ENCODE results near the gene ANKRD42. TPM values are rescaled to one million over a fixed set of nuclear protein-coding genes. Genes with fewer than 3 reads are reported as not detected.

The ANKRD42 gene
- polyA plus RNA-seq, 3 donors: 4.3 to 6.2 (median 6.1) TPM

- no peak overlapping the region for H3K4me3 ChIP-seq (replicated peaks in 1 of 3; ENCODE audit: low read depth in 2 of 3, low read length in 3 of 3)
- no peak overlapping the region for H3K4me2 ChIP-seq (replicated peaks; ENCODE audit: extremely low read depth, low read length, poor library complexity, severe bottlenecking)
- peaks cover 29% of the 10 kb centered on the region for H3K79me2 ChIP-seq (ENCODE audit: insufficient read depth, low read length)
- Mint-ChIP-seq H3K9me3 (peaks cover 0 to 4% (median 0%) of the 10 kb centered on the region in 7 donors), H3K36me3 (peaks cover 0 to 9% of the 10 kb centered on the region in 2 donors), H3K4me1 (peaks cover 5% of the 10 kb centered on the region), H3K27me3 (ENCODE audit: low read depth in 3 of 3) (peaks cover 0 to 4% (median 0%) of the 10 kb centered on the region in 3 donors), H3K4me3 (no peak overlapping the region), H3K27ac (no peak overlapping the region)
- H3K27me3 ChIP-seq (ENCODE audit: control insufficient read depth in 2 of 2, insufficient read depth in 2 of 2, low read length in 2 of 2): no peaks in the 10 kb centered on the region
- WGBS (ENCODE audit: insufficient coverage): no CpG with 5 or more reads among the region's 6 CpGs
- no peak overlapping the region for H2AFZ ChIP-seq (ENCODE audit: insufficient read depth, low read depth, low read length, poor library complexity, severe bottlenecking)
- H3K27ac ChIP-seq (ENCODE audit: low read depth in 1 of 2, low read length in 2 of 2): no peak overlapping the region
- peaks cover 5 to 13% of the 10 kb centered on the region in 2 donors for H3K4me1 ChIP-seq (ENCODE audit: control insufficient read depth in 1 of 2, insufficient read depth in 2 of 2, low read length in 2 of 2)
- no peaks in the 10 kb centered on the region for H3K9me3 ChIP-seq (replicated peaks in 1 of 2; ENCODE audit: control insufficient read depth in 1 of 2, insufficient read depth in 1 of 2, low read length in 2 of 2)
- H3K9ac ChIP-seq (ENCODE audit: insufficient read depth, low read length, poor library complexity, severe bottlenecking): no peak overlapping the region
- intact Hi-C loops (cut with micrococcal nuclease): no loop called here
- TF ChIP-seq, protein P1, sequence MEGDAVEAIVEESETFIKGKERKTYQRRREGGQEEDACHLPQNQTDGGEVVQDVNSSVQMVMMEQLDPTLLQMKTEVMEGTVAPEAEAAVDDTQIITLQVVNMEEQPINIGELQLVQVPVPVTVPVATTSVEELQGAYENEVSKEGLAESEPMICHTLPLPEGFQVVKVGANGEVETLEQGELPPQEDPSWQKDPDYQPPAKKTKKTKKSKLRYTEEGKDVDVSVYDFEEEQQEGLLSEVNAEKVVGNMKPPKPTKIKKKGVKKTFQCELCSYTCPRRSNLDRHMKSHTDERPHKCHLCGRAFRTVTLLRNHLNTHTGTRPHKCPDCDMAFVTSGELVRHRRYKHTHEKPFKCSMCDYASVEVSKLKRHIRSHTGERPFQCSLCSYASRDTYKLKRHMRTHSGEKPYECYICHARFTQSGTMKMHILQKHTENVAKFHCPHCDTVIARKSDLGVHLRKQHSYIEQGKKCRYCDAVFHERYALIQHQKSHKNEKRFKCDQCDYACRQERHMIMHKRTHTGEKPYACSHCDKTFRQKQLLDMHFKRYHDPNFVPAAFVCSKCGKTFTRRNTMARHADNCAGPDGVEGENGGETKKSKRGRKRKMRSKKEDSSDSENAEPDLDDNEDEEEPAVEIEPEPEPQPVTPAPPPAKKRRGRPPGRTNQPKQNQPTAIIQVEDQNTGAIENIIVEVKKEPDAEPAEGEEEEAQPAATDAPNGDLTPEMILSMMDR (IDR thresholded peaks at IDR 0.05): no peak
- H3K36me3 ChIP-seq (replicated peaks in 1 of 2; ENCODE audit: control insufficient read depth in 1 of 2, insufficient read depth in 2 of 2, low read length in 2 of 2): no peaks in the 10 kb centered on the region
- peaks cover 16% of the 10 kb centered on the region for H4K20me1 ChIP-seq (ENCODE audit: insufficient read depth, low read length)
- no peak for DNase-seq
Observed at GRCh38 chr11:83153764-83154163, 39.7 kb upstream of the ANKRD42 start.

DNA sequence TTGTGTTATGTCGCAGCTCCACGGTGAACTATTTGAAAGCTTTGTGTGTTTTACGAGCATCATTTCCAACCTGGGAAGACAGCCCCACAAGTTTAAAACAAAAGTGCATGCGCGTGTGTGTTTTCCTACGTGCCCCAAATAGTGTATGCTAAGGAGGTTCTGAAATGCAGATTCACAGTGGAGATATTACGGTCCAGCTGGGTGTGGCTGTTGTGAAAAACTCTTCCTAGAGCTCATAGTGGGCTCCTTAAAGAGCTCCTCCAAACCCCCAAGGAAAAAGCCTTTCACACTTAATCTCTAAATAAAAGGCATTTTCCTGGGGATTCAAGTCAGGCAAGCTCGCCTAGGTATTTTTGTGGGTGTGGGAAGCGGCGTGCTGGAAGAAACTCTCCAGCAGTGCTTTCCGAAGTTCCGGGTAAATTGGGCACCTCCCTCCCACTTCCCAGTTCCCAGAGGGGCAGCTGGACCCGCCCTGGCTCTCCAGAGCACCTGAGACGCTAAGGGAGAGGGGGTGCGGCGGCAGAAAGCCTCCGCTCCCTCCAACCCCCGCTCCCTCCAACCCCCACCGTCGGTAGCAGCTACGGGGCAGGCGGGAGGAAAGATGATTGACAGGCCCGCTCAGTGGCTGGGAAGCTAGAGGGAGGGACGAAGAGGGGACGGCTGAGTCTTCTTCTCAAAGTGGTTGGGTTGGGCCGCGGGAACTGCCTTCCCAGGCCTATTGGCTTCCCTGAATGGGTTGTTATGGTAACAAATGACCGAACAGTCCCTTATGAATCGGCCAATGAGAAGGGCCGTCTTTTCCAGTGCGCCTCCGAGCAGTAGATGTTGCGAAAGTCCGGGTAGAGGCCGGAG is 37.1 kb upstream of the ANKRD42 start:
- Mint-ChIP-seq H3K36me3 (peaks cover 16 to 21% of the 10 kb centered on the region in 2 donors), H3K9me3 (peaks cover 0 to 4% (median 0%) of the 10 kb centered on the region in 7 donors), H3K4me1 (peaks cover 24% of the 10 kb centered on the region), H3K27ac (peak overlapping the region; percentile 90 to 100 (median 100)), H3K4me3 (peak overlapping the region; percentile 98 to 99), H3K27me3 (ENCODE audit: low read depth in 3 of 3) (peaks cover 0 to 4% (median 0%) of the 10 kb centered on the region in 3 donors)
- Histone ChIP-seq H3K27me3 (ENCODE audit: control insufficient read depth in 2 of 2, insufficient read depth in 2 of 2, low read length in 2 of 2) (no peaks in the 10 kb centered on the region), H3K4me3 (replicated peaks in 1 of 3; ENCODE audit: low read depth in 2 of 3, low read length in 3 of 3) (peak overlapping the region; percentile 77 to 98 (median 91)), H3K9ac (ENCODE audit: insufficient read depth, low read length, poor library complexity, severe bottlenecking) (peak overlapping the region; percentile 83), H2AFZ (ENCODE audit: insufficient read depth, low read depth, low read length, poor library complexity, severe bottlenecking) (peak overlapping the region; percentile 95), H3K4me2 (replicated peaks; ENCODE audit: extremely low read depth, low read length, poor library complexity, severe bottlenecking) (peak overlapping the region; percentile 91), H3K9me3 (replicated peaks in 1 of 2; ENCODE audit: control insufficient read depth in 1 of 2, insufficient read depth in 1 of 2, low read length in 2 of 2) (no peaks in the 10 kb centered on the region), H3K36me3 (replicated peaks in 1 of 2; ENCODE audit: control insufficient read depth in 1 of 2, insufficient read depth in 2 of 2, low read length in 2 of 2) (peaks cover under 1 to 4% of the 10 kb centered on the region in 2 donors), H3K27ac (ENCODE audit: low read depth in 1 of 2, low read length in 2 of 2) (peak overlapping the region; percentile 95 to 97), H4K20me1 (ENCODE audit: insufficient read depth, low read length) (peaks cover 42% of the 10 kb centered on the region), H3K79me2 (ENCODE audit: insufficient read depth, low read length) (peaks cover 55% of the 10 kb centered on the region), H3K4me1 (ENCODE audit: control insufficient read depth in 1 of 2, insufficient read depth in 2 of 2, low read length in 2 of 2) (peaks cover 25 to 40% of the 10 kb centered on the region in 2 donors)
- DNase-seq: peak; percentile 100
- intact Hi-C loops (cut with micrococcal nuclease): loop anchor here (2.0 to 5.0 kb wide), 6 partner anchors 38 to 256 kb away; partner anchors contain the start of genes DDIAS (in 2 of the 2), PRCP (in 2 of the 2), CCDC90B (in 1 of the 2) and RAB30 (in 1 of the 2)
- TF ChIP-seq, protein P1 (IDR thresholded peaks at IDR 0.05): no peak
- WGBS (ENCODE audit: insufficient coverage): under 1% methylated on average over 20 of the region's 35 CpGs

Data from CD14-positive monocyte (primary cell).